ENCODE measurements around the gene MFSD2B.
A peak's percentile ranks its signal among the peaks of the same experiment; 100 is the strongest.
"Not testable (repeated sequence)": the region's sequence is repeated elsewhere in the genome, so short reads cannot be mapped to it uniquely, and the experiment has no call there.

The MFSD2B gene

DNA sequence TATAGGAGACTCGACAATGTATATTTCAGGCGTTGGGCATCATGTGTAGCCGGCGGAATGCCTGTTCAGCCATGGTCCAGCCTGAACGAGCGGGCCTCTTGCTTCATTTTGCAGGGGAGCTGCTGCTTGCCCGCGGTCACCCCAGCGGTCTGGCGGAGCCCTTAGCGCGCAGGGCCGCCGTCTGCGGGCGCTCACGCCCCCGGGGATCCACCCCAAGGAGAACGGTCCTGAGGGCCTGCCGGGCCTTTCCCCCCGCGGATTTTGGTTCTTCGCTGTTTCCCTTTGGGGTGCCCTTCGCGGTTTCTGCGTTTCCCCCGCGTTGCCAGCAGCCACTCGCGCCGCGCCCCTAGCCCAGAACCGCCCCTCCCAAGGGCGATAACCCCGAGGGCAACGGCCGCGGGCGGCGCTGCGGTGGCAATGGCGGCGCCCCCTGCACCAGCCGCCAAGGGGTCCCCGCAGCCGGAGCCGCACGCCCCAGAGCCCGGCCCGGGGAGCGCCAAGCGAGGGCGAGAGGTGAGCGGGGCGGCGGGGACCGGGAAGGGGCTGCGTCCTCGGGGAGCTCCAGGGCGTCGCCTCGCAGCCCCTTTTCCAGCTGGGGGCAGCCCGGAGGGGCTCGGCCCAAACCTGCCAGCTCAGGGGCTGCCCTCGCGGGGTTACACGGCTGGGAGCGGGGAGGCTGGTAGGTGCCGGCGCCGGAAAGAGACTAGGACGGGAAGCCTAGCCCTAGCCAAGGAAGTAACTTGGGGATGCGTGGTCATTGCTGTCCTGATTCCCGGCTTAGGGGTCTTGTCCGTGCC, at the start of gene MFSD2B:
MFSD2B (plus strand) TSS at position 406 of the 797 bp plus-strand sequence; CDS start at position 418, 12 bp downstream.
- DNase-seq = no peak

GRCh38 chr2:23967846-23968245, 42.0 kb upstream of the MFSD2B start:
- no peak for DNase-seq

GRCh38 chr2:23976883-23977282, 33.0 kb upstream of the MFSD2B start:
- no peak for DNase-seq

DNA sequence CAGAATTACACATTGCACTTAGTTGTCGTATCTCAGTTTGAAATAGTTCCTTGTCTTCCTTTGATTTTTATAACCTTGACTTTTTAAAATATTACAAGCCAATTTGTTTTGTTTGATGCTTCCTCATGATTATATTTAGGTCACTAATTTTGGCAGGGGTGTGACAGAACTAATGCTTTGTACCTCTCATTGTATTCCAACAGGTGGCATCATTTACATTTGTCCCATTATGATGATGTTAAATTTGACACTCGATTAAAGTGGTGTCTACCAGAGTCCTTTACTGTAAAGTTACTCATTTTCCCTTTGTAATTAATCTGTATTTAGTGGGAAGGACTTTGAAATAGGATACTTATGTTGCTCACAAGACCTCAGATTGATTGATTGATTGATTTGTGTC, 21.5 kb upstream of the MFSD2B start:
- peak; percentile 30 for DNase-seq

GRCh38 chr2:23992931-23993330, 17.0 kb upstream of the MFSD2B start:
- DNase-seq = no peak

GRCh38 chr2:23993736-23994269, 16.1 kb upstream of the MFSD2B start:
- DNase-seq = no peak

DNA sequence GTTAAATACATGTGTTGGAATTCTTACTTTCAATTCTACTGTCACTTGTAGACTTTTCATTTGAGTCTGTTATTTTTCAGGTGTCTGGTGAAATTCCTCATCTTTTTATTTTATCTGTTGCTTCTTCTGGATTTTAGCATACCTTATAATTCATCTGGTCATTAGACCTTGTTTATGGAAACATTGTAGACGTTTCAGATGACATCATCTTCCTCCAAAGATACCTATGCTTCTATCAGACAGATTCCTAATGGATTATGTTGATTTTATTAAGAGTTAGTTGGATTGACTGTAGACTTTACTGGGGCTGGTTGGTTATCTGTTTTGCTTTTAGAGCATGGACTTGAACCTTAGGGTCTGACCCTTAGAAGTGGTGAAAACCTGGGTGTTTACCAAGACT, 15.3 kb upstream of the MFSD2B start:
- no peak for DNase-seq

GRCh38 chr2:24007693-24008092, 2.2 kb upstream of the MFSD2B start:
- DNase-seq = no peak

- DNase-seq = no peak
Observed at GRCh38 chr2:24008672-24009366, 1.1 kb upstream of the MFSD2B start.

DNA sequence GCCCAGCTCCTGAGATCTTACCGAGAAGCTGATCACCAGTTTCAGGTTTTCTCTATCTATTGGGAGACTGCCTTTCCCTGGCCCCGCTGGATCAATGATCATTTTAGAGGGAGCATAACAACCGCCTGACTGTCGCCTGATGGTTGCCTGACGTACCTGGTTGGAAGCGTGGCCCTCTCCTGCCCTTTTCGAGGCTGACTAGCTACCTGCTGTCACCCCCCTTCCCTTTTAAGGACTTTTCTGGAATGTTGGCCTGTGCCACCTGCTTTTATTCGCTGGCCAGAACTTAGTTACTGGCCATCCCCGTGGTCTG, 562 bp upstream of the MFSD2B start:
- DNase-seq = no peak

DNA sequence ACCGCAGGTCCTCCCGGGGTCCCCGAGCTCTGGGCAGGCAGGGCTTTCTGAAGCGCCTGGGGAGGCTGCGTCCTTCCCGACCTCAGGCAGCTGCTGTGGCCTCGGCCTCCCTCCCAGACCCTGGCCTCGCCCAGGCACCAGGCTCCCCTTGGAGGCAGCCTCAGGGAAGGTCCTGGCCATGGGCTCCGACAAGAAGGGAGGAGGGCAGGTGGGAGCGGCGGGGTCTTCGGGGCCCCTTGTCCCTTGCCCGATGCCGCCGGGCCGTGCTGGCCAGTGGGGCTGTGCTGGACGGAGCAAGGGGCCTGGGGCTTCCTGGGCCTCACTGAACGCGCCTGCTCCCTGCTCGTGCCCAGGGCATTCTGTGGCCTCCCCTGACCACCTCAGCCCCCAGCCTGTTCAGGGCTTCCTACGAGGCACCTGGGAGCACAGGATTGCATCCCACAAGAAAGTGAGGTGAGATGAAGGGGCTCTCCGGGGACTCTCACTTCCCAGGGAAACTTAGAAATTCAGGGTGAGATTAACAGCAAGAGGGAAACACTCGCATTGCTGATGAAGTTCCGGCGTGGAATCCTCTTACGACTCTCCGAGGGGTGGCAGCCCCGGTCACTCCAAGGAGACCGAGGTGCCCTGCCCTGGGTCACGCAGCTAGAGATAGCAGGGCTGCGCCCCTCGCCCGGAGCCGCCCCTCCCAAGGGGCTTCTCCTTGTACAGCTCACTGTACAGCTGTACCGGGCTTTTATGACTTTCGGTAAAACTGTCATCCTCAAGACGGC, 778 bp downstream of the MFSD2B start:
- no peak for DNase-seq

GRCh38 chr2:24011250-24012104, 1.6 kb downstream of the MFSD2B start:
- DNase-seq = no peak

DNA sequence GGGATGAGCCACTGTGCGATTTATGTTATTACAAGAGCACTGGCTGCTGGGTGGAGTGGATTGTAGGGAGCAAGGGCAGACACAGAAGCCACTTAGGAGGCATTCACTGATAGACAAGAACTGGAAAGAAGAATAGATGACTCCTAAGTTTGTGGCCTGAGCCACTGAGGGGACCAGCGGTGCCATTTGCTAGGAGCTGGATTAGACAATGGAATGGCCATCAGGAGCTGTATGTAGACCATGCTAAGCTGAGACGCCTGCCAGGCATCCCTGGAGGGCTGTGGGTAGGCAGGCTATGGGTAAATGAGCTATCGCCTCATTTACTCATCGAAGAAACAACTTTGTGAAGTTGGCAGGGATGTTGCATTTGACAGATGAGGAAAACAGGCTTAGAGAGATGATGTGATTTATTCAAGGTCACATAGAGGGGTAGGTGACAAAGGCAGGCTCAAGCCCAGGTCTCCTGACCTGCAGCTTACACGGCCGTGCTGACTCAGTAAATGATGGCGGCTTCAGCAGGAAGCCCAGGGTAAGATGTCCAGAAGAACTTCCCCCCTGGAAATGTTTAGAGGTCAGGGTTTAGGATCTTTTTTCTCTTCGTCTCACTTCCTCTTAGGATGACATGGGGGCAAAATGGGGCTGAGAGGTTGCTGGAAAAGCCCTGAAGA, 2.8 kb downstream of the MFSD2B start:
- no peak for DNase-seq

GRCh38 chr2:24014902-24015301, 5.0 kb downstream of the MFSD2B start:
- DNase-seq = not testable (repeated sequence)

- DNase-seq = no peak
Observed at GRCh38 chr2:24015562-24016375, 5.9 kb downstream of the MFSD2B start.

GRCh38 chr2:24016376-24016761, 6.5 kb downstream of the MFSD2B start:
- no peak for DNase-seq

GRCh38 chr2:24016853-24017703, 7.2 kb downstream of the MFSD2B start:
- DNase-seq = no peak

GRCh38 chr2:24017711-24018110, 7.8 kb downstream of the MFSD2B start:
- no peak for DNase-seq

GRCh38 chr2:24018241-24018640, 8.4 kb downstream of the MFSD2B start:
- DNase-seq = no peak

GRCh38 chr2:24019729-24020128, 9.8 kb downstream of the MFSD2B start:
- DNase-seq = no peak

Measured in CD4-positive, alpha-beta T cell treated with Interleukin-12 subunit alpha and Interleukin-12 subunit beta, for 1 hour (primary cell).